Endothelial cell of umbilical vein (primary cell): ENCODE measurements around the gene ITGA1.

ENCODE experiments used
- EZH2 ChIP-seq: IDR thresholded peaks from 2 replicates; pipeline ENCODE4 v1.6.1; 2012; ENCODE audit warnings: borderline replicate concordance, low read depth, mild to moderate bottlenecking, moderate library complexity, low read length, inconsistent platforms; ENCODE audit not compliant: severe bottlenecking
- POLR2A ChIP-seq: IDR thresholded peaks from 2 replicates; pipeline ENCODE4 v1.6.1; 2012; ENCODE audit warnings: low read depth, mild to moderate bottlenecking, control low read depth, low read length
- POLR2AphosphoS5 ChIP-seq: IDR thresholded peaks from 2 replicates; pipeline ENCODE4 v1.6.1; 2012; ENCODE audit warnings: low read depth, mild to moderate bottlenecking, control low read depth, low read length, moderate library complexity; ENCODE audit not compliant: insufficient read depth
- TF ChIP-seq, protein P1 (sequence below), 2 donors: IDR thresholded peaks; 1 replicate in 1 of 2; 2 replicates in 1 of 2; pipeline ENCODE4 v1.5.1; 2011; ENCODE audit warnings: low read length in 2 of 2, mild to moderate bottlenecking in 2 of 2, moderate library complexity in 2 of 2, control low read depth in 1 of 2, inconsistent platforms in 1 of 2, low read depth in 1 of 2; ENCODE audit not compliant: insufficient read depth in 1 of 2; ENCODE audit errors: extremely low read depth in 1 of 2

DNA sequence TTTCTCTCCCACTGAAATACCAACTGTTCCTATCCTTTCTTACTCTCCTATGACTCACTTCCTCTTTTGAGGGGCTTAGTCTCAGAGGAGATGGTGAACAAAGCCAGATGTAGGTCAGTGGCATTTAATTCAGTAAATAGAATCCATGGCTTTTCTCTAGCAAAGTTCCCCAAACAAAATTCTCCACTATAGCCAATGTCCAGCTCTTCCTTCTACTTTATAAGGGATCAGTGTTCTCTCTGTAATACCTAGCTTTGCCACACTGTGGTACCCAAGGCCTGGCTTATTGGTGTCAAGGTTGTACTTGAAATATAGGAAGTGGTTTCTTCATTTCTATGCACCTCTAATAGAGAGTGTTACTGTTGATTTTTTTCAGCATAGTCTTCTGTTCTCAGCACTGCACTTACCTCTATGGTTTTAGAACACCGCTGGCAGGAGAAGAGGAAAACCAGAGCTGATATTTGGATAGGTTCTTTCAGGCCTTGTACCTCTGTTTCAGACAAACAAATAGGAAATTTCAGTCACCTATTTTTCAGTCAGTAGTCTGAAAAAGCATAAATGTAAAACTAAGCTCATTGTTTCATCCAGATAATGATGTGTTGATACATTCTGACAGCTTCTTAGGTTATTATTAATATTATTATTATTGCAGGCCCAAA is 160.8 kb downstream of the ITGA1 start:
- TF ChIP-seq POLR2AphosphoS5 (no peak), POLR2A (no peak), EZH2 (no peak)
- TF ChIP-seq, protein P1, sequence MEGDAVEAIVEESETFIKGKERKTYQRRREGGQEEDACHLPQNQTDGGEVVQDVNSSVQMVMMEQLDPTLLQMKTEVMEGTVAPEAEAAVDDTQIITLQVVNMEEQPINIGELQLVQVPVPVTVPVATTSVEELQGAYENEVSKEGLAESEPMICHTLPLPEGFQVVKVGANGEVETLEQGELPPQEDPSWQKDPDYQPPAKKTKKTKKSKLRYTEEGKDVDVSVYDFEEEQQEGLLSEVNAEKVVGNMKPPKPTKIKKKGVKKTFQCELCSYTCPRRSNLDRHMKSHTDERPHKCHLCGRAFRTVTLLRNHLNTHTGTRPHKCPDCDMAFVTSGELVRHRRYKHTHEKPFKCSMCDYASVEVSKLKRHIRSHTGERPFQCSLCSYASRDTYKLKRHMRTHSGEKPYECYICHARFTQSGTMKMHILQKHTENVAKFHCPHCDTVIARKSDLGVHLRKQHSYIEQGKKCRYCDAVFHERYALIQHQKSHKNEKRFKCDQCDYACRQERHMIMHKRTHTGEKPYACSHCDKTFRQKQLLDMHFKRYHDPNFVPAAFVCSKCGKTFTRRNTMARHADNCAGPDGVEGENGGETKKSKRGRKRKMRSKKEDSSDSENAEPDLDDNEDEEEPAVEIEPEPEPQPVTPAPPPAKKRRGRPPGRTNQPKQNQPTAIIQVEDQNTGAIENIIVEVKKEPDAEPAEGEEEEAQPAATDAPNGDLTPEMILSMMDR (IDR thresholded peaks at IDR 0.05; ENCODE audit: extremely low read depth in 1 of 2, insufficient read depth in 1 of 2, low read depth in 1 of 2, low read length in 2 of 2), result peak; percentile 58 to 64
